Neural crest cell (in vitro differentiated cells): ENCODE measurements around the gene CABLES2. TPM values are rescaled to one million over a fixed set of nuclear protein-coding genes. Genes with fewer than 3 reads are reported as not detected.

Source experiments
- DNase-seq: peaks from one replicate; pipeline ENCODE4 v3.0.0; 2021; ENCODE audit warnings: low read depth, mixed read lengths, low spot score
- H3K27ac Mint-ChIP-seq: one replicate; pipeline ENCODE4 v1.8.0; 2021; ENCODE audit warnings: mild to moderate bottlenecking, mixed read lengths; ENCODE audit not compliant: unreplicated experiment
- H3K27me3 Mint-ChIP-seq: 2 replicates; pipeline ENCODE4 v1.8.0; 2021; ENCODE audit warnings: low read depth, mild to moderate bottlenecking, mixed read lengths
- H3K36me3 Mint-ChIP-seq: 2 replicates; pipeline ENCODE4 v1.8.0; 2021; ENCODE audit warnings: low read depth, mild to moderate bottlenecking, mixed read lengths
- H3K4me1 Mint-ChIP-seq: 2 replicates; pipeline ENCODE4 v1.8.0; 2021; ENCODE audit warnings: mixed read lengths
- H3K4me3 Mint-ChIP-seq: one replicate; pipeline ENCODE4 v1.8.0; 2021; ENCODE audit warnings: mild to moderate bottlenecking, mixed read lengths
- H3K9me3 Mint-ChIP-seq: 2 replicates; pipeline ENCODE4 v1.8.0; 2021; ENCODE audit warnings: mixed read lengths
- total RNA-seq: library from RNA; stranded (reverse); gene quantifications from 2 replicates; pipeline ENCODE4 v1.2.1, GENCODE V29; 2021
- TF ChIP-seq, protein P1 (sequence below): fragments of 200-600 bp; sonication (generic); conservative IDR thresholded peaks from 2 replicates; pipeline ENCODE4 v1.5.0; 2021; ENCODE audit warnings: antibody characterized with exemption, mild to moderate bottlenecking

Gene CABLES2
- total RNA-seq, 1 donor from 2014 or later: 26.6 TPM

DNA sequence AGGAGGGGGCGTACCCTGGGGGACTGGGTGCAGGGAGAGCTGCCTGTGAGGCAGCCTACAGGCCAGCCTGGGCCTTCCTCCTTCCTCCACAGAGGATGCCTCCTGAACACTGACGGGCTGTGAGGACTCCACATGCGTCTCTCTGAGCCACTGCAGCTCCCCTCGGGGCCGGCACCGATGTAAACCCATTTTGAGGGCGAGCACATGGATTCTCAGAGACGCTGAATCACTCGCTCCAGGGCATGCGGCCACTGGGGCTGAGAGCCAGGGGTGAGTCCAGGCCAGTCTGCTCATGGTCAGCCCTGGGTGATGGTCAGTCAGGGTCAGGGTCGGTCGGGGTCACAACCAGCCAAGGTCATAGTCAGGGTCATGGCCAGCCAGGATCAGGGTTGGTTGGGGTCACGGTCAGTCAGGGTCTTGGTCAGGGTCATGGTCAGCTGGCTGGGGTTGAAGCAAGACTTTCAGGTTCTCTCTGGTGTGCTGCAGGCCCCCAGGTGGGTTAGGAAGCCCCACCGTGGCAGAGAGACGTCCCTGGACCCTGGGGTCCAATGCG lies 35.0 kb upstream of the CABLES2 start:
- H3K4me3 Mint-ChIP-seq: no peak overlapping the region
- no peak overlapping the region for H3K27ac Mint-ChIP-seq
- TF ChIP-seq, protein P1, sequence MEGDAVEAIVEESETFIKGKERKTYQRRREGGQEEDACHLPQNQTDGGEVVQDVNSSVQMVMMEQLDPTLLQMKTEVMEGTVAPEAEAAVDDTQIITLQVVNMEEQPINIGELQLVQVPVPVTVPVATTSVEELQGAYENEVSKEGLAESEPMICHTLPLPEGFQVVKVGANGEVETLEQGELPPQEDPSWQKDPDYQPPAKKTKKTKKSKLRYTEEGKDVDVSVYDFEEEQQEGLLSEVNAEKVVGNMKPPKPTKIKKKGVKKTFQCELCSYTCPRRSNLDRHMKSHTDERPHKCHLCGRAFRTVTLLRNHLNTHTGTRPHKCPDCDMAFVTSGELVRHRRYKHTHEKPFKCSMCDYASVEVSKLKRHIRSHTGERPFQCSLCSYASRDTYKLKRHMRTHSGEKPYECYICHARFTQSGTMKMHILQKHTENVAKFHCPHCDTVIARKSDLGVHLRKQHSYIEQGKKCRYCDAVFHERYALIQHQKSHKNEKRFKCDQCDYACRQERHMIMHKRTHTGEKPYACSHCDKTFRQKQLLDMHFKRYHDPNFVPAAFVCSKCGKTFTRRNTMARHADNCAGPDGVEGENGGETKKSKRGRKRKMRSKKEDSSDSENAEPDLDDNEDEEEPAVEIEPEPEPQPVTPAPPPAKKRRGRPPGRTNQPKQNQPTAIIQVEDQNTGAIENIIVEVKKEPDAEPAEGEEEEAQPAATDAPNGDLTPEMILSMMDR: no peak
- DNase-seq: no peak
- no peaks in the 10 kb centered on the region for H3K36me3 Mint-ChIP-seq
- no peaks in the 10 kb centered on the region for H3K9me3 Mint-ChIP-seq
- H3K4me1 Mint-ChIP-seq: no peaks in the 10 kb centered on the region
- no peaks in the 10 kb centered on the region for H3K27me3 Mint-ChIP-seq

DNA sequence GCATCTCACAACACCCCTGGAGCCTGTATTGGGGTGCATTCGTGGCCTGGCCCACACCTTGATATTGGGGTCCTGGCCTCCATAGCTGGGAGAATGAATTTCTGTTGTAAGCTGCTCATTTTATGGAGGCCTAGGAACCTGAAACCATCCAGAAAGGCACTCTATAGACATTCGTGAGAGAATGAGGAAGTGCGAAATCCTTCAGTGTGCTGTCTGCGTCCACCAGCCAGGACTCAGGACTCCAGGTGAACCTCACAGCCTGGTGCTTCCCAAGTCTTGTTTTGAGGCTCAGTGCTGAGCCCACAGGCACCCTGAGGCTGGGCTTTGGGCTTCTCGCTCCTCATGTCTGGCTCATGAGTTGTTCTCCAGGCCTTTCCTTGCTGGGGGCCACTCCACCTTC lies 32.1 kb upstream of the CABLES2 start:
- Mint-ChIP-seq H3K36me3 (no peaks in the 10 kb centered on the region), H3K27ac (no peak overlapping the region), H3K4me3 (no peak overlapping the region), H3K4me1 (no peaks in the 10 kb centered on the region), H3K9me3 (no peaks in the 10 kb centered on the region), H3K27me3 (peaks cover 7% of the 10 kb centered on the region)
- DNase-seq: no peak
- TF ChIP-seq, protein P1: no peak

DNA sequence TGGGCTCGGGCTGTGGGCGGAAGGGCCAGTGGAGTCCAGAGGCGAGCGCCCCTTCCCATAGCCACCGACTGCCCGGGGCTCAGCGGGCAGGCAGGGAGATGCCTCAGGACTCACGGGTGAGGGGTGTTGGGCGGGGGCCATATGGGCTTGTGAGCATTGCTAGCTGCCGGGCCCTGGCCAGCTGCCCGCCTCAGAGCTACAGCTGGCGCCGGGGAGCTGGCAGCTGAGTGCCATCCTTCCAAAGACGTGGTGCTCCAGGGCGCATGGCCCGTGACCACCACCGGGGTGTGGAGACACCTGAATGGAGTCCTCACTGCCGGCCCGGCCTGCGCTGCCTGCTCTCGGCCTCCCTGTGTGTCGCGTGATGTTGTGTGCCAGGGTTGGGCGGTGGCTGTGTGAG lies 30.8 kb upstream of the CABLES2 start:
- TF ChIP-seq, protein P1: no peak
- DNase-seq: no peak
- Mint-ChIP-seq H3K4me3 (no peak overlapping the region), H3K4me1 (no peaks in the 10 kb centered on the region), H3K27me3 (peaks cover 7% of the 10 kb centered on the region), H3K27ac (no peak overlapping the region), H3K36me3 (no peaks in the 10 kb centered on the region), H3K9me3 (no peaks in the 10 kb centered on the region)

DNA sequence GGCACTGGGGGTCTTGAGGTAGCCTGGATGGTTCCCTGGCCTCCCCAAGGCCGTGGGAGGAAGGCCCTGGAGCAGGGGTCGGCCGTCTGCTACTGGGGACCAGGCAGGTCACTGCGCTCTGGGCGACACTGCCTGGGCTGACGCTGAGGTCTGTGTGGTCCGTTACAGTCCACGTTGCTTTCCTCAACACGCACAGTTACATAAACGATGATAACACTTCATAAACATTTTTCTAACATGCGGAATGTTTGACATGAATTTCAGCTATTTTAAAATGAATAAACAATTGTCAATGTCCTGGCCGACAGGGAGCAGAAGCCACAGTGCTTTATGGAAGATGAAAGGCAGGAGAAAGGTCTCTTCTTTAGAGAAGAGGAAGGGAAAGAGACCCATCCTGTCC lies 30.4 kb upstream of the CABLES2 start:
- no peak for DNase-seq
- H3K9me3 Mint-ChIP-seq: no peaks in the 10 kb centered on the region
- H3K4me1 Mint-ChIP-seq: no peaks in the 10 kb centered on the region
- H3K27ac Mint-ChIP-seq: no peak overlapping the region
- TF ChIP-seq, protein P1: no peak
- H3K36me3 Mint-ChIP-seq: no peaks in the 10 kb centered on the region
- peaks cover 7% of the 10 kb centered on the region for H3K27me3 Mint-ChIP-seq
- no peak overlapping the region for H3K4me3 Mint-ChIP-seq

DNA sequence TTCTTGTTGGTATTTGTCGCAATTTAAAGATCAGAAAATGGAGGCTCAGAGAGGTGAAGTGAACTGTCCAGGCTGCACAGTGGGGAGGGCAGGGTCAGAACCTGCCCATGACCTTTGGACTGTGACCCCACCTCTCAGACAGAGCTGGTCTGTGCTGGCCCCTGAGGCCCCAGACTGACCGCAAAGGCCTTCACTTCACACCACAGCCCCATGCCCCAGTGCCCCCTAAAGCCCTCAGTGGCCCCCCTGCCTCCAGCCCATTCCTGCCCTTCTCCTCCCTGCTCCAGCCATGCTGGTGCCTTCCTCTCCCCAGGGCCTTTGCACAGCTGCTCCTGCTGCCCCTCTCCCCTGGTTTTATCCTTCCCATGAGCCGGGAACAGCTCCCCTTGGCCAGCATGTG lies 29.6 kb upstream of the CABLES2 start:
- Mint-ChIP-seq H3K36me3 (no peaks in the 10 kb centered on the region), H3K4me3 (no peak overlapping the region), H3K27ac (no peak overlapping the region), H3K4me1 (no peaks in the 10 kb centered on the region), H3K27me3 (peaks cover 7% of the 10 kb centered on the region), H3K9me3 (no peaks in the 10 kb centered on the region)
- TF ChIP-seq, protein P1: no peak
- DNase-seq: no peak
